ENCODE results near the gene DDX10.

Gene DDX10

GRCh38 chr11:108947654-108948570 is 283.0 kb downstream of the DDX10 start:
- no peak for FAIRE-seq

GRCh38 chr11:108958368-108959104 is 293.7 kb downstream of the DDX10 start:
- no peak for FAIRE-seq

- FAIRE-seq = no peak
Observed at GRCh38 chr11:108959105-108959761, 294.4 kb downstream of the DDX10 start.

GRCh38 chr11:108959874-108960273 is 295.0 kb downstream of the DDX10 start:
- FAIRE-seq = no peak

- FAIRE-seq = no peak
Observed at GRCh38 chr11:108960501-108960900, 295.6 kb downstream of the DDX10 start.

GRCh38 chr11:108961095-108961494 is 296.2 kb downstream of the DDX10 start:
- FAIRE-seq = no peak

- FAIRE-seq = no peak
Observed at GRCh38 chr11:108963118-108963517, 298.2 kb downstream of the DDX10 start.

GRCh38 chr11:108965306-108966001 is 300.6 kb downstream of the DDX10 start:
- no peak for FAIRE-seq

GRCh38 chr11:108966206-108966605 is 301.3 kb downstream of the DDX10 start:
- no peak for FAIRE-seq

- FAIRE-seq = no peak
Observed at GRCh38 chr11:108966978-108967377, 302.1 kb downstream of the DDX10 start.

GRCh38 chr11:108967571-108967970 is 302.7 kb downstream of the DDX10 start:
- no peak for FAIRE-seq

GRCh38 chr11:108970221-108970991 is 305.5 kb downstream of the DDX10 start:
- FAIRE-seq = no peak

- no peak for FAIRE-seq
Observed at GRCh38 chr11:108973402-108974162, 308.7 kb downstream of the DDX10 start.

- FAIRE-seq = no peak
Observed at GRCh38 chr11:108975026-108975425, 310.2 kb downstream of the DDX10 start.

- FAIRE-seq = no peak
Observed at GRCh38 chr11:108975641-108976071, 310.8 kb downstream of the DDX10 start.

GRCh38 chr11:108983636-108984420 is 319.0 kb downstream of the DDX10 start:
- no peak for FAIRE-seq

GRCh38 chr11:108984523-108984922 is 319.7 kb downstream of the DDX10 start:
- FAIRE-seq = no peak

GRCh38 chr11:108985236-108985944 is 320.5 kb downstream of the DDX10 start:
- FAIRE-seq = no peak

- FAIRE-seq = no peak
Observed at GRCh38 chr11:108985945-108986279, 321.0 kb downstream of the DDX10 start.

All from endometrium (tissue), 2 donors.